H9 (cell line): ENCODE measurements around the gene HERC6. TPM values are rescaled to one million over a fixed set of nuclear protein-coding genes. Genes with fewer than 3 reads are reported as not detected.
A peak's percentile ranks its signal among the peaks of the same experiment; 100 is the strongest.

Source experiments
- DNase-seq: peaks from one replicate; pipeline ENCODE4 v3.0.0-alpha.2; 2017
- H2AFZ ChIP-seq: one replicate; pipeline ENCODE4 v1.6.1; 2013; ENCODE audit warnings: mild to moderate bottlenecking, low read length, control low read depth, moderate library complexity
- H2AK5ac ChIP-seq: 2 replicates; pipeline ENCODE4 v1.6.1; 2013; ENCODE audit warnings: low read length, control low read depth, mixed read lengths; ENCODE audit not compliant: insufficient read length
- H2BK120ac ChIP-seq: one replicate; pipeline ENCODE4 v1.6.1; 2013; ENCODE audit warnings: low read depth, mild to moderate bottlenecking, low read length, control low read depth, inconsistent platforms; ENCODE audit not compliant: poor library complexity, severe bottlenecking
- H2BK12ac ChIP-seq: 2 replicates; pipeline ENCODE4 v1.6.1; 2013; ENCODE audit warnings: low read length, control low read depth, mixed read lengths, low read depth; ENCODE audit not compliant: insufficient read length
- H2BK15ac ChIP-seq: 2 replicates; pipeline ENCODE4 v1.6.1; 2013; ENCODE audit warnings: low read depth, low read length, control low read depth
- H2BK20ac ChIP-seq: one replicate; pipeline ENCODE4 v1.6.1; 2013; ENCODE audit warnings: low read depth, mild to moderate bottlenecking, low read length, control low read depth, inconsistent platforms; ENCODE audit not compliant: poor library complexity, severe bottlenecking
- H2BK5ac ChIP-seq: 2 replicates; pipeline ENCODE4 v1.6.1; 2013; ENCODE audit warnings: low read length, control low read depth, mixed read lengths; ENCODE audit not compliant: insufficient read length
- H3K14ac ChIP-seq: 2 replicates; pipeline ENCODE4 v1.6.1; 2013; ENCODE audit warnings: low read length, control low read depth; ENCODE audit not compliant: insufficient read depth
- H3K18ac ChIP-seq: 2 replicates; pipeline ENCODE4 v1.6.1; 2013; ENCODE audit warnings: low read depth, mild to moderate bottlenecking, mixed read lengths, low read length, control low read depth; ENCODE audit not compliant: insufficient read length
- H3K23ac ChIP-seq: 2 replicates; pipeline ENCODE4 v1.6.1; 2013; ENCODE audit warnings: low read length, control low read depth, mixed read lengths, low read depth; ENCODE audit not compliant: insufficient read length
- H3K23me2 ChIP-seq: 2 replicates; pipeline ENCODE4 v1.6.1; 2013; ENCODE audit warnings: low read depth, mild to moderate bottlenecking, mixed read lengths, low read length, control low read depth; ENCODE audit not compliant: insufficient read length, poor library complexity, severe bottlenecking
- H3K27ac ChIP-seq: 2 replicates; pipeline ENCODE4 v1.5.1; 2013; ENCODE audit warnings: low read length, control low read depth, mixed read lengths, low read depth; ENCODE audit not compliant: insufficient read length
- H3K27me3 ChIP-seq: 2 replicates; pipeline ENCODE4 v1.6.1; 2013; ENCODE audit warnings: low read length, control low read depth, inconsistent platforms; ENCODE audit not compliant: insufficient read depth
- H3K4ac ChIP-seq: 2 replicates; pipeline ENCODE4 v1.6.1; 2013; ENCODE audit warnings: low read depth, mild to moderate bottlenecking, control low read depth, inconsistent platforms, low read length, moderate library complexity
- H3K4me1 ChIP-seq: 2 replicates; pipeline ENCODE4 v1.6.1; 2013; ENCODE audit warnings: low read length, control low read depth, inconsistent platforms; ENCODE audit not compliant: insufficient read depth
- H3K4me2 ChIP-seq: 2 replicates; pipeline ENCODE4 v1.6.1; 2013; ENCODE audit warnings: low read length, control low read depth, mixed read lengths; ENCODE audit not compliant: insufficient read length, insufficient read depth
- H3K56ac ChIP-seq: 2 replicates; pipeline ENCODE4 v1.6.1; 2013; ENCODE audit warnings: low read depth, mild to moderate bottlenecking, mixed read lengths, low read length, control low read depth; ENCODE audit not compliant: insufficient read length
- H3K79me1 ChIP-seq: 2 replicates; pipeline ENCODE4 v1.6.1; 2013; ENCODE audit warnings: low read depth, mild to moderate bottlenecking, moderate library complexity, low read length, control low read depth, inconsistent platforms; ENCODE audit not compliant: insufficient read depth, poor library complexity, severe bottlenecking
- H3K79me2 ChIP-seq: 2 replicates; pipeline ENCODE4 v1.6.1; 2013; ENCODE audit warnings: low read length, control low read depth, inconsistent platforms; ENCODE audit not compliant: insufficient read depth
- H3K9ac ChIP-seq: 2 replicates; pipeline ENCODE4 v1.6.1; 2013; ENCODE audit warnings: low read length, control low read depth, mixed read lengths; ENCODE audit not compliant: insufficient read length; ENCODE audit errors: extremely low read depth
- H3K9me3 ChIP-seq: one replicate; pipeline ENCODE4 v1.6.1; 2013; ENCODE audit warnings: low read depth, low read length, inconsistent platforms; ENCODE audit not compliant: control insufficient read depth
- H3T11ph ChIP-seq: one replicate; pipeline ENCODE4 v1.6.1; 2013; ENCODE audit warnings: mild to moderate bottlenecking, low read length, control low read depth, inconsistent platforms
- H4K20me1 ChIP-seq: one replicate; pipeline ENCODE4 v1.6.1; 2013; ENCODE audit not compliant: control insufficient read depth, insufficient read length, insufficient read depth
- H4K5ac ChIP-seq: 2 replicates; pipeline ENCODE4 v1.6.1; 2013; ENCODE audit warnings: low read depth, mild to moderate bottlenecking, mixed read lengths, low read length, control low read depth; ENCODE audit not compliant: insufficient read length
- H4K8ac ChIP-seq: replicated peaks from 2 replicates; pipeline ENCODE4 v1.6.1; 2013; ENCODE audit warnings: low read length, control low read depth, mixed read lengths, low read depth; ENCODE audit not compliant: insufficient read length
- H4K91ac ChIP-seq: 2 replicates; pipeline ENCODE4 v1.6.1; 2013; ENCODE audit warnings: low read depth, mild to moderate bottlenecking, moderate library complexity, mixed read lengths, low read length, control low read depth; ENCODE audit not compliant: insufficient read length
- H3K27ac Mint-ChIP-seq, 3 experiments: 2 replicates in 2 of 3; 3 replicates in 1 of 3; pipeline ENCODE4 v1.8.0; 2020 to 2021; ENCODE audit warnings: mixed read lengths in 3 of 3, mild to moderate bottlenecking in 1 of 3, moderate library complexity in 1 of 3
- H3K27me3 Mint-ChIP-seq: 2 replicates; pipeline ENCODE4 v1.8.0; 2021; ENCODE audit warnings: low read depth, mild to moderate bottlenecking, moderate library complexity, mixed read lengths
- H3K36me3 Mint-ChIP-seq, 3 experiments: 2 replicates in 2 of 3; 3 replicates in 1 of 3; pipeline ENCODE4 v1.8.0; 2020 to 2021; ENCODE audit warnings: low read depth in 3 of 3, mixed read lengths in 3 of 3; ENCODE audit not compliant: insufficient read depth in 1 of 3
- H3K4me1 Mint-ChIP-seq, 2 experiments: 2 replicates each; pipeline ENCODE4 v1.8.0; 2020; ENCODE audit warnings: mixed read lengths in 2 of 2
- H3K4me3 Mint-ChIP-seq, 2 experiments: 2 replicates in 1 of 2; 3 replicates in 1 of 2; pipeline ENCODE4 v1.8.0; 2020 to 2021; ENCODE audit warnings: mild to moderate bottlenecking in 2 of 2, mixed read lengths in 2 of 2, moderate library complexity in 1 of 2
- H3K9me3 Mint-ChIP-seq, 2 experiments: 2 replicates in 1 of 2; 3 replicates in 1 of 2; pipeline ENCODE4 v1.8.0; 2020; ENCODE audit warnings: mild to moderate bottlenecking in 2 of 2, mixed read lengths in 2 of 2, moderate library complexity in 1 of 2
- WGBS: extraction: QIAGEN DNeasy Blood & Tissue Kit; methylation state at CpG from one replicate; pipeline ENCODE4 v1.1.7; 2013; ENCODE audit warnings: missing lambda C conversion rate, low lambda C conversion rate, mixed read lengths; ENCODE audit not compliant: insufficient read length; ENCODE audit errors: extremely low coverage; 5-methylcytosine and 5-hydroxymethylcytosine counted together
- long read RNA-seq: library from polyadenylated mRNA; unstranded; transcript quantifications from one replicate; pipeline ENCODE4 v2.0.0, GENCODE V29; 2020
- total RNA-seq: library from RNA; stranded (reverse); gene quantifications from 2 replicates; pipeline ENCODE4 v1.2.1, GENCODE V29; 2021
- TF ChIP-seq, protein P1 (sequence below): fragments of 200-600 bp; sonication (generic); conservative IDR thresholded peaks from 3 replicates; pipeline ENCODE4 v1.8.0; 2021; ENCODE audit warnings: antibody characterized with exemption, mild to moderate bottlenecking

Gene HERC6
- total RNA-seq: 8.2 and 8.3 TPM in 2 replicates
- long read RNA-seq, transcript HERC6-201 (23 exons, 3,779 nt): major isoform, 39 of 76 reads
- long read RNA-seq, partial matches to known transcripts: 15 of 76 reads
- long read RNA-seq, other reads (novel, unspliced or antisense): 20 of 76 reads

DNA sequence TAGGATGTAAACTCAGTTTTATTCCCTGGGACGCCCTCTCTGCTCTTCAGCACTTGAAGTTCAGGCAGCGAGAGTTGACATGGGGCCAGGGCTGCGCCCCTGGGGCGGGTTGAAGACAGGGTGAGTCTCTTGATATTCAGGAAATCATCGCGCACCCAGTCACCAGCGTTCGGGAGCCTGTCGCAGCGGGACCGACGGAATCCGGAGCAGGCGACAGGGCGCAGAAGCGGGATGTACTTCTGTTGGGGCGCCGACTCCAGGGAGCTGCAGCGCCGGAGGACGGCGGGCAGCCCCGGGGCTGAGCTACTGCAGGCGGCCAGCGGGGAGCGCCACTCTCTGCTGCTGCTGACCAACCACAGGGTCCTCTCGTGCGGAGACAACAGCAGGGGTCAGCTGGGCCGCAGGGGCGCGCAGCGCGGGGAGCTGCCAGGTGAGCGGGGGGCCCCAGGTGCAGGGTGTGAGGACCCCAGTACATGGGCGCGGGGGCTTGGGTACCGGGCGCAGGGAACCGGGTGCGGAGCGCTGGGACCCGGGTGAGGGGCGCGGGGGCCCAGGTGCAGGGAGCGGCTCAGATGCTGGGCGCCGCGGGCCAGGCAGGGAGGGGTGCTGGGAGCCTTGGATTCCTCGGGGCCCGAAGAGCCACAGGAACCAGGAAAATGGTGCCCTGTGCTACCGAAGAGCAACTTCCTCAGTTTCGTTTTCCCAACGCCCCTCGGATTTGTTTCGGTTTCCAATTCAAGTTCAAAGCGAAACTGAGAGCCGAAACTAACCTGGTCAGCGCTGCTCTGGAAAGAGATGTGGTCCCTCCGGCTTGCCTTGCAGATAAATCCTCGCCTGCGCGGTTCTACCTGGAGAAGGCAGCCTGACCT lies at the start of gene HERC6:
HERC6 (plus strand) TSS at position 162 of the 869 bp plus-strand sequence; CDS start at position 232, 70 bp downstream.
- TF ChIP-seq, protein P1, sequence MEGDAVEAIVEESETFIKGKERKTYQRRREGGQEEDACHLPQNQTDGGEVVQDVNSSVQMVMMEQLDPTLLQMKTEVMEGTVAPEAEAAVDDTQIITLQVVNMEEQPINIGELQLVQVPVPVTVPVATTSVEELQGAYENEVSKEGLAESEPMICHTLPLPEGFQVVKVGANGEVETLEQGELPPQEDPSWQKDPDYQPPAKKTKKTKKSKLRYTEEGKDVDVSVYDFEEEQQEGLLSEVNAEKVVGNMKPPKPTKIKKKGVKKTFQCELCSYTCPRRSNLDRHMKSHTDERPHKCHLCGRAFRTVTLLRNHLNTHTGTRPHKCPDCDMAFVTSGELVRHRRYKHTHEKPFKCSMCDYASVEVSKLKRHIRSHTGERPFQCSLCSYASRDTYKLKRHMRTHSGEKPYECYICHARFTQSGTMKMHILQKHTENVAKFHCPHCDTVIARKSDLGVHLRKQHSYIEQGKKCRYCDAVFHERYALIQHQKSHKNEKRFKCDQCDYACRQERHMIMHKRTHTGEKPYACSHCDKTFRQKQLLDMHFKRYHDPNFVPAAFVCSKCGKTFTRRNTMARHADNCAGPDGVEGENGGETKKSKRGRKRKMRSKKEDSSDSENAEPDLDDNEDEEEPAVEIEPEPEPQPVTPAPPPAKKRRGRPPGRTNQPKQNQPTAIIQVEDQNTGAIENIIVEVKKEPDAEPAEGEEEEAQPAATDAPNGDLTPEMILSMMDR: peak; percentile 76
- WGBS: no CpG with 5 or more reads among the region's 62 CpGs
- no peak within 1 kb of the TSS for H2BK5ac ChIP-seq

More for the DNA sequence above, at the start of gene HERC6:
- Histone ChIP-seq H3K23me2 (peaks cover 5% of the 10 kb centered on the region), H3K4ac (no peak within 1 kb of the TSS), H3K56ac (no peak within 1 kb of the TSS), H4K8ac (no peak within 1 kb of the TSS), H2BK120ac (no peak within 1 kb of the TSS), H3T11ph (no peak within 1 kb of the TSS), H3K79me2 (no peaks in the 10 kb centered on the region), H2BK15ac (no peak within 1 kb of the TSS), H2AK5ac (no peak within 1 kb of the TSS), H4K91ac (no peak within 1 kb of the TSS), H3K23ac (no peak within 1 kb of the TSS), H3K18ac (peak within 1 kb of the TSS; percentile 82), H2AFZ (peak within 1 kb of the TSS; percentile 69), H2BK20ac (no peak within 1 kb of the TSS), H3K9ac (peak within 1 kb of the TSS; percentile 74), H3K4me2 (peak within 1 kb of the TSS; percentile 69), H3K9me3 (no peaks in the 10 kb centered on the region), H3K79me1 (no peaks in the 10 kb centered on the region), H3K14ac (peak within 1 kb of the TSS; percentile 54), H3K4me1 (no peaks in the 10 kb centered on the region), H4K5ac (no peak within 1 kb of the TSS), H4K20me1 (no peaks in the 10 kb centered on the region), H2BK12ac (peak within 1 kb of the TSS; percentile 28), H3K27ac (peak within 1 kb of the TSS; percentile 79), H3K27me3 (no peaks in the 10 kb centered on the region; the same call in 1 of the 2 replicates)
- Mint-ChIP-seq H3K4me3 (peak within 1 kb of the TSS; percentile 78 to 84), H3K36me3 (no peaks in the 10 kb centered on the region), H3K27me3 (peaks cover 21% of the 10 kb centered on the region), H3K4me1 (peaks cover 3 to 9% of the 10 kb centered on the region in 2 experiments; a peak in 1 of 4 replicates), H3K27ac (peak within 1 kb of the TSS in 2 of 3 experiments; percentile 72 to 94; a peak in 3 of 7 replicates), H3K9me3 (no peaks in the 10 kb centered on the region)
- peak; percentile 87 for DNase-seq
